Measurements from ENCODE around the gene ZBED6. TPM values are rescaled to one million over a fixed set of nuclear protein-coding genes. Genes with fewer than 3 reads are reported as not detected.
"Not testable (repeated sequence)": the region's sequence is repeated elsewhere in the genome, so short reads cannot be mapped to it uniquely, and the experiment has no call there.

ZBED6 gene
- total and polyA plus RNA-seq, 7 donors, result 0.60 to 21.4 (median 11.0) TPM

DNA sequence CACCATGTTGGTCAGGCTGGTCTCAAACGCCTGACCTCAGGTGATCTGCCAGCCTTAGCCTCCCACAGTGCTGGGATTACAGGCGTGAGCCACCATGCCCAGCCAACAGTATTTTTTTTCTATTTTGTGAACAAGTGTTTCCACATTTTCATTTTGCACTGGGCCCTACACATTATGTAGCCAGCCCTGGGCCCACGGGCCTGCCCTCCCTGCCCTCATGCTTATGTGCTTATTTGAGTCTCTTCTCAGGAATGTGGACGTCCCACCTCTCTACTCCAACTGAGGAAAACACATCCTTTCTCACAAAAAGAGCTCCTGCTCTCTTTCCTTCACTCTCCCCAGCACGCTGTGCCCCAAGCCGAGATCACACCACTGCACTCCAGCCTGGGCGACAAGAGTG lies 13.5 kb upstream of the ZBED6 start:
- no peaks in the 10 kb centered on the region for H3K36me3 ChIP-seq
- no peaks in the 10 kb centered on the region for H3K4me1 ChIP-seq
- no peaks in the 10 kb centered on the region for H3K9me3 ChIP-seq
- DNase-seq, result no peak
- H3K4me3 ChIP-seq, result no peak overlapping the region
- intact Hi-C loops (cut with DNase I), result no loop called here
- H3K27ac ChIP-seq, result no peak overlapping the region
- 93 to 95% methylated on average over 7 of the region's 7 CpGs for WGBS, 2 donors
- no peak for TF ChIP-seq EP300 (IDR thresholded peaks at IDR 0.05)
- TF ChIP-seq, protein P1, sequence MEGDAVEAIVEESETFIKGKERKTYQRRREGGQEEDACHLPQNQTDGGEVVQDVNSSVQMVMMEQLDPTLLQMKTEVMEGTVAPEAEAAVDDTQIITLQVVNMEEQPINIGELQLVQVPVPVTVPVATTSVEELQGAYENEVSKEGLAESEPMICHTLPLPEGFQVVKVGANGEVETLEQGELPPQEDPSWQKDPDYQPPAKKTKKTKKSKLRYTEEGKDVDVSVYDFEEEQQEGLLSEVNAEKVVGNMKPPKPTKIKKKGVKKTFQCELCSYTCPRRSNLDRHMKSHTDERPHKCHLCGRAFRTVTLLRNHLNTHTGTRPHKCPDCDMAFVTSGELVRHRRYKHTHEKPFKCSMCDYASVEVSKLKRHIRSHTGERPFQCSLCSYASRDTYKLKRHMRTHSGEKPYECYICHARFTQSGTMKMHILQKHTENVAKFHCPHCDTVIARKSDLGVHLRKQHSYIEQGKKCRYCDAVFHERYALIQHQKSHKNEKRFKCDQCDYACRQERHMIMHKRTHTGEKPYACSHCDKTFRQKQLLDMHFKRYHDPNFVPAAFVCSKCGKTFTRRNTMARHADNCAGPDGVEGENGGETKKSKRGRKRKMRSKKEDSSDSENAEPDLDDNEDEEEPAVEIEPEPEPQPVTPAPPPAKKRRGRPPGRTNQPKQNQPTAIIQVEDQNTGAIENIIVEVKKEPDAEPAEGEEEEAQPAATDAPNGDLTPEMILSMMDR (IDR thresholded peaks at IDR 0.05), result no peak
- TF ChIP-seq POLR2A (IDR thresholded peaks at IDR 0.05), result no peak
- TF ChIP-seq POLR2AphosphoS5 (IDR thresholded peaks at IDR 0.05), result no peak
- no peaks in the 10 kb centered on the region for H3K27me3 ChIP-seq

DNA sequence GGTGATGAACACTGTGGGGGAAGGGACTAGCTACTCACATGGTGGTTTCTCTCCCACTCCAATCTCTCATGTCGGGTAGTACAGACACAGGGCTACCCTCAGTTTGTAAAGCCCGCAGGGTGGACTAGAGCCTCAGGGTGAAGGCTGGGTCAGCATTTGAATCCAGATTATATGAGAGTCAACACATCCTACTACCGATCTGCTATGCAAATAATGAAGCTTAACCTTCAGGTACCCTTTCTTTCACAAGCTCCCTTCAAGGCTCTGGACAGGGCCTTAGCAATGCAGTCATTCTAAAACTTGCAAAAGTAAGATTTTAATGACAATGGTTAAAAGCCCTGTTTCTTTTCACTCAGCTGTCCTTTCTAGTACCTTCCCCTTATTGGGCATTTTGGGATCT lies 5.5 kb upstream of the ZBED6 start:
- intact Hi-C loops (cut with DNase I), result loop anchor here (10.0 kb wide), 1 partner anchor 295 kb away; no protein-coding TSS in a partner anchor
- DNase-seq, result no peak
- no peak overlapping the region for H3K4me3 ChIP-seq
- H3K9me3 ChIP-seq, result no peaks in the 10 kb centered on the region
- TF ChIP-seq POLR2A (IDR thresholded peaks at IDR 0.05), result no peak
- no peak for TF ChIP-seq EP300 (IDR thresholded peaks at IDR 0.05)
- TF ChIP-seq POLR2AphosphoS5 (IDR thresholded peaks at IDR 0.05), result no peak
- TF ChIP-seq, protein P1 (IDR thresholded peaks at IDR 0.05), result no peak
- 78 to 81% methylated on average over 3 of the region's 3 CpGs for WGBS, 2 donors
- H3K36me3 ChIP-seq, result no peaks in the 10 kb centered on the region
- H3K27ac ChIP-seq, result no peak overlapping the region
- peaks cover 0 to 3% (median 1%) of the 10 kb centered on the region in 4 donors for H3K4me1 ChIP-seq
- no peaks in the 10 kb centered on the region for H3K27me3 ChIP-seq

DNA sequence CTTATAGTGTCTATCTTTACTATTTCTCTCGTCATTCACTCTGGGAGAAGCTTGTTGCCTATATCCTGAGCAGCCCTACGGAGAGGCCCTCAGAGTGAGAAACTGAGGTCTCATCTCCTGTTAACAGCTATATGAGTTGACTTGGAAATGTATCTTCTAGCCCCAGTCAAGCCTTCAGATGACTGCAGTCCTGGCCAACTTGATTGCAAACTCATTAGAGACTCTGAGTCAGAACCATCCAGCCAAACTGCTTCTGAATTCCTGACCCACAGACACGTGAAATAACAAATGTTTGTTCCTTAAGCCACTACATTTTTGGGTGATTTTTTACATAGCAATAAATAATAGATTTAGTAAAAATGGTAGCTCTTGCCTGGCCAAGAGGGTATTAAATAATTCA lies 3.9 kb upstream of the ZBED6 start:
- 70 to 88% methylated on average over 3 of the region's 3 CpGs for WGBS, 2 donors
- intact Hi-C loops (cut with DNase I), result loop anchor here (10.0 kb wide), 1 partner anchor 293 kb away; no protein-coding TSS in a partner anchor

DNA sequence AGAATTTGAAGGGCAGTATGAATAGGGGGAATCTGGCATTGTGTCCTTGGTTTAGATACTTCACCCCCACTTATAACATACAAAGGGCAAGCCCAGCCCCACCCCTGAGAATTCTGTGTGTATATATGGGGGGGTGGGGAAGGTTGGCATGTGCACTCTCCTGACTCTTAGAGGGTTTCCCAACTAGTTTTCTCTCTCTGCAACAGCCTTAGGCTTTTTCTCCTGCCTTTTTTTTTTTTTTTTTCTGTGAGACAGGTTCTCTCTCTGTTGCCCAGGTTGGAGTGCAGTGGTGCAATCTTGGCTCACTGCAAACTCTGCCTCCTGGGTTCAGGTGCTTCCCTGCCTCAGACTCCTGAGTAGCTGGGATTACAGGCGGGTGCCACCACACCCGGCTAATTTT lies 2.9 kb upstream of the ZBED6 start:
- WGBS, 2 donors, result 91 to 92% methylated on average over 2 of the region's 2 CpGs
- H3K27me3 ChIP-seq, result no peaks in the 10 kb centered on the region

More for the DNA sequence above, 3.9 kb upstream of the ZBED6 start:
- Histone ChIP-seq H3K36me3 (no peaks in the 10 kb centered on the region), H3K4me1 (peaks cover 0 to 6% (median 2%) of the 10 kb centered on the region in 4 donors), H3K4me3 (no peak overlapping the region), H3K27me3 (no peaks in the 10 kb centered on the region), H3K27ac (no peak overlapping the region), H3K9me3 (no peaks in the 10 kb centered on the region)
- DNase-seq, result no peak
- TF ChIP-seq, protein P1 (IDR thresholded peaks at IDR 0.05), result no peak
- TF ChIP-seq POLR2A (IDR thresholded peaks at IDR 0.05), result no peak
- no peak for TF ChIP-seq POLR2AphosphoS5 (IDR thresholded peaks at IDR 0.05)
- no peak for TF ChIP-seq EP300 (IDR thresholded peaks at IDR 0.05)

DNA sequence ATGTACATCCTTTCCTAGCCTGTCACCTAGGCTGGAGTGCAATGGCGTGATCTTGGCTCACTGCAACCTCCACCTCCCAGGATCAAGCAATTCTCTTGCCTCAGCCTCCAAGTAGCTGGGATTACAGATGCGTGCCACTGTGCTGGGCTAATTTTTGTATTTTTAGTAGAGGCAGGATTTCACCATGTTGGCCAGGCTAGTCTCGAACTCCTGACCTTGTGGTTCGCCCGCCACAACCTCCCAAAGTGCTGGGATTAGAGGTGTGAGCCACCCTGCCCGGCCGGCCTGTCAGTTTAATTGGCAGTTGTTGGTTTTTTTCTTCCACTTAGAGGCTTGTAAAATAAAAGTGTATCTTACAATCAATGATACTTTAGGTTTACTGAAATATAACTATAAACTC lies 1.9 kb upstream of the ZBED6 start:
- not testable (repeated sequence) for DNase-seq, H3K9me3 ChIP-seq, H3K4me3 ChIP-seq, H3K27me3 ChIP-seq, H3K36me3 ChIP-seq, H3K27ac ChIP-seq
- 97 to 98% methylated on average over 7 of the region's 7 CpGs for WGBS, 2 donors
- intact Hi-C loops (cut with DNase I), result loop anchor here (10.0 kb wide), 1 partner anchor 291 kb away; no protein-coding TSS in a partner anchor
- peaks cover 0 to 27% (median 23%) of the 10 kb centered on the region in 4 donors for H3K4me1 ChIP-seq

More for the DNA sequence above, 2.9 kb upstream of the ZBED6 start:
- H3K4me1 ChIP-seq, result peaks cover 0 to 16% (median 12%) of the 10 kb centered on the region in 4 donors
- no peaks in the 10 kb centered on the region for H3K9me3 ChIP-seq
- no peak overlapping the region for H3K4me3 ChIP-seq
- TF ChIP-seq, protein P1 (IDR thresholded peaks at IDR 0.05), result no peak
- TF ChIP-seq EP300 (IDR thresholded peaks at IDR 0.05) (no peak), POLR2AphosphoS5 (IDR thresholded peaks at IDR 0.05) (no peak), POLR2A (IDR thresholded peaks at IDR 0.05) (no peak)
- H3K27ac ChIP-seq, result no peak overlapping the region
- intact Hi-C loops (cut with DNase I), result loop anchor here (10.0 kb wide), 1 partner anchor 292 kb away; no protein-coding TSS in a partner anchor
- no peak for DNase-seq
- H3K36me3 ChIP-seq, result no peaks in the 10 kb centered on the region
